Calu3 (cell line): ENCODE data around the gene EPS15. TPM values are rescaled to one million over a fixed set of nuclear protein-coding genes. Genes with fewer than 3 reads are reported as not detected.

Experiments
- BruUV-seq: library from RNA; stranded (reverse); fragments of 400-500 nt; replicated peaks from 2 replicates; lab custom pipeline; 2021; lab: Mats Ljungman, UMichigan
- CTCF ChIA-PET: fragments of 300-600 bp; sonication (Branson Sonifier 250); formaldehyde crosslinking; loops from one replicate; lab custom pipeline; 2022; ENCODE audit warnings: antibody characterized with exemption; lab: Charles Lee
- DNase-seq: peaks from one replicate; pipeline ENCODE4 v3.0.0; 2022
- H3K27ac Mint-ChIP-seq: one replicate; pipeline ENCODE4 v1.8.0; 2022; ENCODE audit warnings: mixed read lengths; ENCODE audit not compliant: unreplicated experiment
- H3K27me3 Mint-ChIP-seq: one replicate; pipeline ENCODE4 v1.8.0; 2022; ENCODE audit warnings: mixed read lengths; ENCODE audit not compliant: unreplicated experiment
- H3K36me3 Mint-ChIP-seq: one replicate; pipeline ENCODE4 v1.8.0; 2022; ENCODE audit warnings: mild to moderate bottlenecking, moderate library complexity, mixed read lengths; ENCODE audit not compliant: insufficient read depth, unreplicated experiment
- H3K4me1 Mint-ChIP-seq: one replicate; pipeline ENCODE4 v1.8.0; 2022; ENCODE audit warnings: mild to moderate bottlenecking, low read depth, mixed read lengths; ENCODE audit not compliant: unreplicated experiment
- H3K4me3 Mint-ChIP-seq: one replicate; pipeline ENCODE4 v1.8.0; 2022; ENCODE audit warnings: mild to moderate bottlenecking, low read depth, moderate library complexity, mixed read lengths; ENCODE audit not compliant: unreplicated experiment
- H3K9me3 Mint-ChIP-seq: one replicate; pipeline ENCODE4 v1.8.0; 2022; ENCODE audit warnings: low read depth, mixed read lengths; ENCODE audit not compliant: unreplicated experiment
- CTCF ChIP-seq: fragments of 200-600 bp; IDR thresholded peaks from one replicate; pipeline ENCODE4 v1.8.0; 2022; ENCODE audit warnings: antibody characterized with exemption; ENCODE audit not compliant: unreplicated experiment
- intact Hi-C: fragments of 100-400 bp; cut with micrococcal nuclease; formaldehyde crosslinking; loops from one replicate; pipeline ENCODE4 v1.10.0; 2022; ENCODE audit not compliant: unreplicated experiment
- total RNA-seq: library from RNA; stranded (reverse); gene quantifications from 2 replicates; pipeline ENCODE4 v1.2.3, GENCODE V29; 2022

EPS15 gene
- total RNA-seq, 1 experiment from 2014 or later, result 51.2 TPM

GRCh38 chr1:51345300-51345687, 173.8 kb downstream of the EPS15 start:
- Mint-ChIP-seq H3K36me3 (peaks cover 17% of the 10 kb centered on the region), H3K4me1 (peaks cover 11% of the 10 kb centered on the region), H3K4me3 (peak overlapping the region; percentile 77), H3K27me3 (no peaks in the 10 kb centered on the region), H3K9me3 (no peaks in the 10 kb centered on the region), H3K27ac (no peak overlapping the region)
- no peak for DNase-seq
- CTCF ChIA-PET, result interaction anchor here (0.6 kb wide), 2 partner anchors 255 to 311 kb away, joined by 8 read pairs; no protein-coding TSS in a partner anchor
- BruUV-seq, result no TSS peak
- no peak for TF ChIP-seq CTCF
- intact Hi-C loops, result no loop called here

- intact Hi-C loops, result no loop called here
- BruUV-seq, result no TSS peak
- Mint-ChIP-seq H3K27me3 (no peaks in the 10 kb centered on the region), H3K4me1 (peaks cover 11% of the 10 kb centered on the region), H3K4me3 (peak overlapping the region; percentile 77), H3K27ac (peak overlapping the region; percentile 52), H3K36me3 (peaks cover 17% of the 10 kb centered on the region), H3K9me3 (no peaks in the 10 kb centered on the region)
- CTCF ChIA-PET, result interaction anchor here (0.6 to 1.7 kb wide), 4 partner anchors 14 to 312 kb away, joined by 3 to 8 read pairs (median 8); partner anchors contain the start of gene TTC39A
- TF ChIP-seq CTCF, result peak; percentile 65
- peak; percentile 81 for DNase-seq
Observed at GRCh38 chr1:51344602-51345299, 174.3 kb downstream of the EPS15 start.

DNA sequence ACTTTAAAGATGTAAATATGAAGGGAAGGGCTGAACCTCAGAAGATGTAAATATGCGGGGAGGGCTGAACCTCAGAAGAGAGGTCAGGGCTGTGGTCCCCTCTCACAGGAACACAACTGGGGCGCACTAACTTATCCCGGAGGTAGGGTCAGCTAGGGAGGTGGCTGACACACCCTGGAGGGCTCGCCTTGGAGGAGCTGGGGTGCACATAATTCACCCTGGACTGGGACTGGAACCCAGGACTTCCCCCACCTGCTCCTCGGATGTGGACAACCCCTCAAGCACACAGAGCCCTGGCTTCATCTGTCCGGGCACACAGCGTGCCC, 174.8 kb downstream of the EPS15 start:
- no peak for TF ChIP-seq CTCF
- Mint-ChIP-seq H3K9me3 (no peaks in the 10 kb centered on the region), H3K4me1 (peaks cover 11% of the 10 kb centered on the region), H3K4me3 (peak overlapping the region; percentile 77), H3K27ac (peak overlapping the region; percentile 52), H3K27me3 (no peaks in the 10 kb centered on the region), H3K36me3 (peaks cover 17% of the 10 kb centered on the region)
- CTCF ChIA-PET, result interaction anchor here (0.6 to 1.7 kb wide), 2 partner anchors 13 to 47 kb away, joined by 3 to 7 read pairs; partner anchors contain the start of gene TTC39A
- intact Hi-C loops, result no loop called here
- no peak for DNase-seq
- BruUV-seq, result no TSS peak

DNA sequence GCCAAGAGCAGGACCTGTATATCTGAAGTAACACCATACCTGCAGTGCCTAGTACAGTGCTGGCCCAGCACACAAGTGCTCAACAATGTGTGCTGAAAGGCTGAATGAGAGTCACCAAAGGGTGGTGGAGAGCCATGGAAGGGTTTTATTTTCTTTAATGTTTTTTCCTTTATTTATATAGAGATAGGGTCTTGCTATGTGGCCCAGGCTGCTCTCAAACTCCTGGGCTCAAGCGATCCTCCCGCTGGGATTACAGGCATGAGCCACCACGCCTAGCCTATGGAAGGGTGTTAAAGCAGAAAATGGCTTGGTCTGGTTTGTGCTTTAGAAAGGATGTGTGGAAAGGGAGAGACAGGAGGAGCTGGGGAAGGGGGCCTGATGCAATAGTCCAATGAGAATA, 175.4 kb downstream of the EPS15 start:
- DNase-seq, result no peak
- CTCF ChIA-PET, result interaction anchor here (1.7 kb wide), 1 partner anchor 12 kb away, joined by 7 read pairs; the partner anchor contains the start of gene TTC39A
- TF ChIP-seq CTCF, result no peak
- BruUV-seq, result no TSS peak
- peak overlapping the region; percentile 52 for H3K27ac Mint-ChIP-seq
- H3K4me3 Mint-ChIP-seq, result peak overlapping the region; percentile 77
- H3K36me3 Mint-ChIP-seq, result peaks cover 17% of the 10 kb centered on the region
- H3K4me1 Mint-ChIP-seq, result peaks cover 11% of the 10 kb centered on the region
- no peaks in the 10 kb centered on the region for H3K27me3 Mint-ChIP-seq
- no peaks in the 10 kb centered on the region for H3K9me3 Mint-ChIP-seq
- intact Hi-C loops, result no loop called here
